HUES64 (cell line): Measurements from ENCODE around the gene CLEC6A.
A peak's percentile ranks its signal among the peaks of the same experiment; 100 is the strongest.
"Not testable (repeated sequence)": the region's sequence is repeated elsewhere in the genome, so short reads cannot be mapped to it uniquely, and the experiment has no call there.

Experiments
- H3K27ac ChIP-seq: 2 replicates; pipeline ENCODE4 v1.7.0; 2013; ENCODE audit warnings: low read depth, low read length, inconsistent platforms
- H3K27me3 ChIP-seq: 2 replicates; pipeline ENCODE4 v1.6.1; 2013; ENCODE audit warnings: mild to moderate bottlenecking, low read length; ENCODE audit not compliant: insufficient read depth
- H3K36me3 ChIP-seq: 2 replicates; pipeline ENCODE4 v1.6.1; 2013; ENCODE audit warnings: mild to moderate bottlenecking, low read length; ENCODE audit not compliant: insufficient read depth
- H3K4me1 ChIP-seq: 2 replicates; pipeline ENCODE4 v1.6.1; 2013; ENCODE audit warnings: mild to moderate bottlenecking, low read length, moderate library complexity; ENCODE audit not compliant: insufficient read depth
- H3K4me3 ChIP-seq: 2 replicates; pipeline ENCODE4 v1.5.1; 2013; ENCODE audit warnings: mild to moderate bottlenecking, low read length, moderate library complexity
- H3K9ac ChIP-seq: 2 replicates; pipeline ENCODE4 v1.6.1; 2013; ENCODE audit warnings: mild to moderate bottlenecking, low read depth, low read length
- H3K9me3 ChIP-seq: 2 replicates; pipeline ENCODE4 v1.6.1; 2013; ENCODE audit warnings: low read depth, low read length; ENCODE audit not compliant: insufficient read depth
- WGBS: fragments of 150-250, 120-280 bp; methylation state at CpG from one replicate; pipeline ENCODE4 v1.1.7; 2013; ENCODE audit warnings: missing lambda C conversion rate; 5-methylcytosine and 5-hydroxymethylcytosine counted together

Gene CLEC6A

DNA sequence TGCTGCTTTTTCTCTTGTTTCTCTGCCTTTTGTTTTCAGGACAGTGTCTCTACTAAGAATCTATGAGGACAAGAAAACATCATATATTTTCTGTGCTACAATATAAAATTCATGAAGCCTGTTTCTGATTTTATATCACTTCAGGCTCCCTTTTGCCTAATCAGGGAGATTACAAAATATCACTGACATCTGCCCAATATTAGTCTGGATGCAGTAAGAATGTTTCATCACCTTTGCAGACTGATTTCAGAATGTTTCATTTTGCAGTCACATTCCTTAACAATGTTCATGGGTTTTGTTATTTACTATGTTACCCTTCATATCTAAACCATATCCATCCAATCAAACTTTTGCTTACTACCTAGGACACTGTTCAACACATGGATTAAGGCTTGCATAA is 491 bp upstream of the CLEC6A start:
- Histone ChIP-seq H3K27me3 (no peaks in the 10 kb centered on the region), H3K9me3 (no peaks in the 10 kb centered on the region), H3K4me3 (no peak overlapping the region), H3K27ac (peak overlapping the region; percentile 97; the same call in 1 of the 2 replicates), H3K36me3 (no peaks in the 10 kb centered on the region), H3K9ac (no peak overlapping the region), H3K4me1 (peaks cover 36% of the 10 kb centered on the region)

DNA sequence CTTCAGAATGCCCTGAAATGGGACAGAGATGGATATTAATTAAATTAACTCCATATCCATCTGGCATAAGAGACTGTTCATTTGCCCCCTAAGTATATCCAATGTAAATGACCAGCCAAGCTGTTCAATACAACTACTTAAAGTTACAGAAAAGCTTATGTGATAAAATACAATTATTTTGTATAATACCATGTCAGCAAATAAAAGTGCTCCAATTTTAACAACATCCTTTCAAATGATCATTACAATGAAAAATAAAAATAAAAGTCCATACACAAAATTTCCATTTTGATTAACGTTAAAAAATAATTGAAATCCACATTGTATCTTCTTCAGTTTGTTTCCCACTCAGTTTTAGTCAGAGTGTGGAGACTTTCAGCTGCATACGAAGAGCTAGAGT is 5.7 kb downstream of the CLEC6A start:
- peak overlapping the region; percentile 59; the same call in 1 of the 2 replicates for H3K9ac ChIP-seq
- H3K4me1 ChIP-seq, result peaks cover 24% of the 10 kb centered on the region
- no peaks in the 10 kb centered on the region for H3K36me3 ChIP-seq
- H3K4me3 ChIP-seq, result no peak overlapping the region
- no peaks in the 10 kb centered on the region for H3K27me3 ChIP-seq
- no peaks in the 10 kb centered on the region for H3K9me3 ChIP-seq
- H3K27ac ChIP-seq, result peak overlapping the region; percentile 93
- 77% methylated on average over 2 of the region's 2 CpGs for WGBS

DNA sequence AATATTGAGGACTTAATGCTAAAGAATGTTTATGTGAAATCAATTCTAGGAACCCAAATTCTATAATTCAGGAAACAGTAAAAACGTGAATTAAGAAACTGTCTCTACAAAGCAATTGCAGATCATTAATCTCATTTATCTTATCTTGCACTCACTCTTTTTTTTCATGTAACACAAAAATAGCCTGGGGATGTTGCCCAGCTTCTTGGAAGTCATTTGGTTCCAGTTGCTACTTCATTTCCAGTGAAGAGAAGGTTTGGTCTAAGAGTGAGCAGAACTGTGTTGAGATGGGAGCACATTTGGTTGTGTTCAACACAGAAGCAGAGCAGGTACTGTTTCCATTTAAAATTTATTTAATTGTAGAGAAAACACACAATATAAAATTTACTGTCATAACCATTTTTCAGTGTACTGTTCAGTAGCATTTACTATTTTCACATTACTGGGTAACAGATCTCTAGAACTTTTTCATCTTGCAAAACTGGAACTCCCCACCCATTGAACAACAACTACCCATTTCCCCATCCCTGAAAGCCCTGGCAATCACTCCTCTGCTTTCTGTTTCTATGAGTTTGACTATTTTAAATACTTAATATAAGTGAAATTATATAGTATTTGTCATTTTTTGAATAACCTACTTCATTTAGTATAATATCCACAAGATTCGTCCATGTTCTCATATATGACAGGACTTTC is 9.7 kb downstream of the CLEC6A start:
- WGBS, result 0% methylated on average over 1 of the region's 2 CpGs
- no peaks in the 10 kb centered on the region for H3K27me3 ChIP-seq
- H3K4me1 ChIP-seq, result peaks cover 21% of the 10 kb centered on the region
- H3K27ac ChIP-seq, result no peak overlapping the region
- H3K9me3 ChIP-seq, result peaks cover 3% of the 10 kb centered on the region; the same call in 1 of the 2 replicates
- H3K4me3 ChIP-seq, result no peak overlapping the region
- no peaks in the 10 kb centered on the region for H3K36me3 ChIP-seq
- H3K9ac ChIP-seq, result no peak overlapping the region

DNA sequence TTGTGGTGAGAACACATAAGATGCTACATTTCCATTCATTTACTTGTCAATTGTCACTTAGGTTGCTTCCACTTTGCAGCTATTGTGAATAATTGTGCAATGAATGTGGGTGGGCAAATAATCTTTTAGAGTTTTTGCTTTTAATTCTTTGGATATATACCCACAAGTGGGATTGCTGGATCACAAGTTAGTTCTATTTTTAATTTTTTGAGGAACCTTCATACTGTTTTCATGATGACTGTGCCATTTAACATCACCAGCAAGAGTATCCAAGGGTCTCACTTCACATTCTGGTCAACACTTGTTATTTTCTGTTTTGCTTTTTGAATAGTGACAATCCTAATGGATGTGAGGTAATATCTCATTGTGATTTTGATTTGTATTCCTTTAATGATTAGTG is 10.5 kb downstream of the CLEC6A start:
- H3K36me3 ChIP-seq, result no peaks in the 10 kb centered on the region
- H3K9ac ChIP-seq, result no peak overlapping the region
- no peaks in the 10 kb centered on the region for H3K27me3 ChIP-seq
- H3K4me1 ChIP-seq, result peaks cover 19% of the 10 kb centered on the region
- H3K27ac ChIP-seq, result no peak overlapping the region
- H3K4me3 ChIP-seq, result no peak overlapping the region
- H3K9me3 ChIP-seq, result peaks cover 3% of the 10 kb centered on the region; the same call in 1 of the 2 replicates

DNA sequence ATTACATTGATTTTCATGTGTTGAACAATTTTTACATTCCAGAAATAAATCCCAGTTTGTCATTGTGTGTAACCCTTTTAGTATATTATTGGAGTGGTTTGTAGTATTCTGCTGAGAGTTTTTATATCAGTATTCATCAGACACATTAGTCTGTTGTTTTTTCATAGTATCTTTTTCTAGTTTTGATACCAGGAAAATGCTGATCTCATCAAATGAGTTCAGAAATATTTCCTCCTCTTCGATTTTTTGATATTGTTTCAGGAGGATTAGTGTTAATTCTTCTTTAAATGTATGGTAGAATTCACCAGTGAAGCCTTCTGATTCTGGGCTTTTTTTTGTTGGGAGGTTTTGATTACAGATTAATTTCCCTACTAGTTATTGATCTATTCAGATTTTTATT is 15.3 kb downstream of the CLEC6A start:
- WGBS, result 85% methylated on average over 1 of the region's 1 CpG
- H3K9me3 ChIP-seq, result peaks cover 3% of the 10 kb centered on the region; the same call in 1 of the 2 replicates
- H3K27ac ChIP-seq, result no peak overlapping the region

DNA sequence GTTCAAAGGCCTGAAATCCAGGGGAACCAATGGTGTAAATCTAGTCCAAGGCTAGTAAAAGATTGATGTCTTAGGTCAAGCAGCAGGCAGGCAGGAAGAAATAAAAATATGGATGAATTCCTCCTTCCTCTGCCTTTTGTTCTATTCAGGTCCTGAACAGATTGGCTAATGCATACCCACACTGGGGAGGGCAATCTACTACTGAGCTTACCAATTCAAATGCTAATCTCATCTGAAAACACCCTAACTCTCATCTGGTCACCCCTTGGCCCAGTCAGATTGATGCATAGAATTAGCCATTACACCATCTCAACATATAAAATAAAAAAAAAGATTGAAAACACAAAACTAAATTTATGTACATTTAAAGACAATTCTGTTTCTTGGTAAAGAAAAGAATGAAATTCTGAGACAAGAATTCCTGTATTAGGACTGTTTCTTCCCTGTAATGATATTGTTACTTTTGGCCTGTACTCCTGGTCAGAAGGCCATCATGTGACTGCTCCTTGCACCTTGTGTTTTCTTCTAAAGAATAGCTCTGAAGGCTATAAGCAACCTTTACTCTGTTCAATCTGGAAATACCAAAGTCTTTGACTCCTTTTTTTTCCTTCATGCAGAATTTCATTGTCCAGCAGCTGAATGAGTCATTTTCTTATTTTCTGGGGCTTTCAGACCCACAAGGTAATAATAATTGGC is 19.9 kb downstream of the CLEC6A start:
- Histone ChIP-seq H3K27me3 (no peaks in the 10 kb centered on the region), H3K9ac (no peak overlapping the region; the same call in 1 of the 2 replicates), H3K9me3 (no peaks in the 10 kb centered on the region), H3K27ac (peak overlapping the region; percentile 60; the same call in 1 of the 2 replicates), H3K4me1 (peaks cover 20% of the 10 kb centered on the region), H3K36me3 (no peaks in the 10 kb centered on the region), H3K4me3 (no peak overlapping the region)

More for the DNA sequence above, 15.3 kb downstream of the CLEC6A start:
- Histone ChIP-seq H3K27me3 (no peaks in the 10 kb centered on the region), H3K36me3 (no peaks in the 10 kb centered on the region), H3K9ac (no peak overlapping the region), H3K4me3 (no peak overlapping the region), H3K4me1 (peaks cover 15% of the 10 kb centered on the region)

DNA sequence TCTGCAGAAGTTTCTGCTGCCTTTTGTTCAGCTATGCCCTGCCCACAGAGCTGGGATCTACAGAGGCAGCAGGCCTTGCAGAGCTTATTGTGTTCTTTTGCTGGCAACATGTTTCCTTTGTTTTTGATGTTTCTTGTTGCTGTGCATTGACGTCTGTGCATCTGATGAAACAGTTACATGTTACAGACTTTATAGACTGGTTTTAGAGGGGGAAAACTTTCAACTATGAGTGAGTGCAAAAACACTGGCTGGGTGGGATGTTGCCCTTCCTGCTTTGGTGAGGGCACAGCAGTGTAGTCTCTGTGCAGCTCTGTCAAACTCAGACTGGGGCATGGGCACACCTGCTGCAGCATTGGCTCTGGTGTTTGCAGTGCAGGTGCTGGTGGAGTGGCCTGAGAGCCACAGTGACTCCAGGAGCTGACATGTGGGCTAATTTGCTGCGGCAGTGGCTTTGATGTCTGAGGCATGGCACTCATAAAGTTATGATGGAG is 26.9 kb downstream of the CLEC6A start:
- H3K36me3 ChIP-seq, result no peaks in the 10 kb centered on the region
- peaks cover 15% of the 10 kb centered on the region for H3K4me1 ChIP-seq
- WGBS, result 96% methylated on average over 2 of the region's 2 CpGs
- H3K27me3 ChIP-seq, result no peaks in the 10 kb centered on the region
- H3K9ac ChIP-seq, result no peak overlapping the region
- no peaks in the 10 kb centered on the region for H3K9me3 ChIP-seq
- no peak overlapping the region for H3K27ac ChIP-seq
- no peak overlapping the region for H3K4me3 ChIP-seq

DNA sequence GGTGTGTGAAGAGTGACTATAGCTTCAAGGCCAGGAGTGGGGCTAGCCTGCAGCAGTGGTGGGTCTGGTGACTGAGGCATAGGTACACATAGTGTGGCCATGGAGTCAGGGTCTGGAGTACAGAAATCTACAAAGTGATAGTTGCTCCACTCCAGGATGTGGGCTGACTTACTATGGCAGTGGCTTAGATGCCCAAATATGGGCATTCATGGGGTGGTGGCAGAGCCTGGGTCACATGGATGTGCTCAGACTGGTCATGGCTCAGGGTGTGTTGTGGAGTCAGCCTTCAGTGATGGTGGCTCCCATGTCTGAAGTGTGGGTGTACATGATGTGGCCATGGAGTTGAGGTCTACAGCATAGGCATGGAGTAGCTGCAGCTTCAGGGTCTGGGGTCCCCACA is 27.3 kb downstream of the CLEC6A start:
- Histone ChIP-seq H3K27ac (no peak overlapping the region), H3K4me3 (no peak overlapping the region), H3K9me3 (no peaks in the 10 kb centered on the region; the same call in 1 of the 2 replicates), H3K9ac (no peak overlapping the region), H3K36me3 (no peaks in the 10 kb centered on the region), H3K27me3 (no peaks in the 10 kb centered on the region), H3K4me1 (peaks cover 15% of the 10 kb centered on the region)

DNA sequence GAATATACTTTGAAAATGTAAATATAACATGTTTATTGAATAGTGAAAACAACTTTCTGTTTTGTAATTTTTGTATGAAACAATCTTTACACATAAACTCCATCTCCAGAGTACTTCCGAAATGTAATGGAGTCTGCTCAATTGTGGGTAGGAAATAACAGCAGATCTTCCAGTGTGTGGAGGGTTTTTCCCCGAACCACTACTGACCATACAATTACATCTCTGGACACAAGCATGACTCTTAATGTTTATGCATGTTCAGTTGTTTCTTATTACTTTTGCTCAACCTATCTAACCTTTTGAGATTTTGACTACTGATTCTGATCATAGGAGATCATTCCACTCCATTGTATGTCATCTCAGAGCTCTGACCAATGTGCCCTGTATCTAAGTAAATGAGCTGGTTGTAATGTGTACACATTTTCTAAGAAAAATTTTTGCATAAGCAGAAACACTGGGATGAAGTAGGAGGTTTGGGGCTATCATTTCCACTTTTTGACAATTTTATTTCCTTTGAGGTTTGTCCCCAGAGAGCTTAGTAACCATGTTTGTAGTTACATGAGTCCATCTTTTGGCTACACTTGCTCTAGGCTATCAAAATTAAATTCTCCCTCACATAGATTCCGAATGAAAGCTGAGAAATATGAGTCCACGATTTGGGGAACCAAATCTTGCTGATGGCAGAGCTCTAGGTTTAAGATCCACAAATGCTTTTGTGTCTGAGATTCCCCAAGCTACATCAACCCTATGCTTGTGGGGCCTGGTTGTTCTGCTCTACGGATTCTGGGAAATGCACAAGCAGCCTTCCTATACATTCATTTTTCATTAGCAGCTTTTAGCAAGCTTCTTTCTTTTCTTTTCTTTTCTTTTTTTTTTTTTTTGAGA is 36.1 kb downstream of the CLEC6A start:
- 91% methylated on average over 3 of the region's 5 CpGs for WGBS
- H3K27me3 ChIP-seq, result no peaks in the 10 kb centered on the region
- H3K36me3 ChIP-seq, result no peaks in the 10 kb centered on the region
- no peak overlapping the region for H3K4me3 ChIP-seq
- H3K27ac ChIP-seq, result no peak overlapping the region
- no peak overlapping the region for H3K9ac ChIP-seq
- H3K9me3 ChIP-seq, result no peaks in the 10 kb centered on the region; the same call in 1 of the 2 replicates
- H3K4me1 ChIP-seq, result peaks cover 3% of the 10 kb centered on the region; the same call in 1 of the 2 replicates

DNA sequence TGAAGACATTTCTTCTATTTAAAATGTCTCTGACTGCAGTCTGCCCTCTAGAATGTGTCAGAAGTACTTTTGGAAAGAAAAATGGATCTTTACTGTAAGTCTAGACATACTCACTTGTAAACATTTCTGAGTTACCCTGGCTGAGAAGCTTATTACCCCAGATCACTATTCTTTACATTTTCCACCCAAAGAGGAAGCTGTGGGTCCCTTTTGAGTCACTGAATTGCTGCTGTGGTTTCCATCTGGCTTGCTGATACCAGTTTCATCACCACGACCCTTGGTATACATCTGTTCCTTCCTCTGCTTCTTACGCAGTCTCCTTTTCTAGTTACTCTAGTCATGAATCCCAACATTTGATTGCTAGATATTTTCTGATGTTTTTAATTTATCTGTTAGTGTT is 37.3 kb downstream of the CLEC6A start:
- H3K27ac ChIP-seq, result no peak overlapping the region
- H3K36me3 ChIP-seq, result no peaks in the 10 kb centered on the region
- peaks cover 3% of the 10 kb centered on the region; the same call in 1 of the 2 replicates for H3K4me1 ChIP-seq
- WGBS, result 100% methylated on average over 1 of the region's 2 CpGs
- no peaks in the 10 kb centered on the region for H3K27me3 ChIP-seq
- no peak overlapping the region for H3K9ac ChIP-seq
- H3K4me3 ChIP-seq, result no peak overlapping the region
- H3K9me3 ChIP-seq, result no peaks in the 10 kb centered on the region; the same call in 1 of the 2 replicates

DNA sequence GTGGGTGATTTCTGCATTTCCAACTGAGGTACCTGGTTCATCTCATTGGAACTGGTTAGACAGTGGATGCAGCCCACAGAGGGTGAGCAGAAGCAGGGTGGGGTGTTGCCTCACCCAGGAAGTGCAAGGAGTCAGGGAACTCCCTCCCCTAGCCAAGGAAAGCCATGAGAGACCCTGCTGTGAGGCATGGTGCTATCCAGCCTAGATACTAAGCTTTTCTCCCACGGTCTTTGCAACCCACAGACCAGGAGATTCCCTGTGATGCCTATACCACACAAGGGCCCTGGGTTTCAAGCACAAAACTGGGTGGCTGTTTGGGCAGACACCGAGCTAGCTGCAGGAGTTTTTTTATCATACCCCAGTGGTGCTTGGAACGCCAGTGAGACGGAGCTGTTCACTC is 39.9 kb downstream of the CLEC6A start:
- H3K9ac ChIP-seq, H3K27me3 ChIP-seq, H3K4me1 ChIP-seq, H3K4me3 ChIP-seq, H3K36me3 ChIP-seq, H3K9me3 ChIP-seq, H3K27ac ChIP-seq: not testable (repeated sequence)
- WGBS, result 87% methylated on average over 4 of the region's 4 CpGs
